DND-41 (cell line): ENCODE measurements around the gene GSG1L.

Source experiments
- EZH2 ChIP-seq: IDR thresholded peaks from 3 replicates; pipeline ENCODE4 v1.6.1; 2012; ENCODE audit warnings: borderline replicate concordance, low read depth, mild to moderate bottlenecking, moderate library complexity, low read length, inconsistent platforms; ENCODE audit not compliant: severe bottlenecking
- TF ChIP-seq, protein P1 (sequence below): IDR thresholded peaks from 2 replicates; pipeline ENCODE4 v1.5.1; 2012; ENCODE audit warnings: borderline replicate concordance, low read length, moderate library complexity, mild to moderate bottlenecking; ENCODE audit not compliant: poor library complexity, severe bottlenecking; ENCODE audit errors: extremely low read depth

DNA sequence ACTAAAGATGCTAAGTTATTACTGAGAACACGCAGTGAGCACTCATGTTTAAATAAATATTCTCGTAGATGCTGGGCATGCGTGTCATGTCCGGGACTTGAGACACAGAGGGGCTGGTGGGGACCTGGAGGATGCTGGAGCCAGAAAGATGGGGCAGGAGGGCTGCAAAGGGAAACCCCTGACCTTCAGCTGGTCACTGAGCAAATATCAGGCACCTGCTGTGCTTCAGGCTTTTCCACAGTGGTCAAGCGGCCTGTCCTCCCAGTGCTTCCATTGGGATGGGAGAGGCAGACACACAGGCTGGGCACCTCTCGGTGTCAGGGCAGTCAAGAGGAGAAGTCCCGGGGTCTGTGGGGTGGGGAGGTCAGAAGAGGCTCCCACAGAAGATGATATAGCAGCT, 211.4 kb downstream of the GSG1L start:
- TF ChIP-seq, protein P1, sequence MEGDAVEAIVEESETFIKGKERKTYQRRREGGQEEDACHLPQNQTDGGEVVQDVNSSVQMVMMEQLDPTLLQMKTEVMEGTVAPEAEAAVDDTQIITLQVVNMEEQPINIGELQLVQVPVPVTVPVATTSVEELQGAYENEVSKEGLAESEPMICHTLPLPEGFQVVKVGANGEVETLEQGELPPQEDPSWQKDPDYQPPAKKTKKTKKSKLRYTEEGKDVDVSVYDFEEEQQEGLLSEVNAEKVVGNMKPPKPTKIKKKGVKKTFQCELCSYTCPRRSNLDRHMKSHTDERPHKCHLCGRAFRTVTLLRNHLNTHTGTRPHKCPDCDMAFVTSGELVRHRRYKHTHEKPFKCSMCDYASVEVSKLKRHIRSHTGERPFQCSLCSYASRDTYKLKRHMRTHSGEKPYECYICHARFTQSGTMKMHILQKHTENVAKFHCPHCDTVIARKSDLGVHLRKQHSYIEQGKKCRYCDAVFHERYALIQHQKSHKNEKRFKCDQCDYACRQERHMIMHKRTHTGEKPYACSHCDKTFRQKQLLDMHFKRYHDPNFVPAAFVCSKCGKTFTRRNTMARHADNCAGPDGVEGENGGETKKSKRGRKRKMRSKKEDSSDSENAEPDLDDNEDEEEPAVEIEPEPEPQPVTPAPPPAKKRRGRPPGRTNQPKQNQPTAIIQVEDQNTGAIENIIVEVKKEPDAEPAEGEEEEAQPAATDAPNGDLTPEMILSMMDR, result no peak
- TF ChIP-seq EZH2, result no peak
